HG03432 (cell line): ENCODE results near the gene PFDN5.

Source experiments
- ATAC-seq: cut with Tn5 transposase; IDR thresholded peaks from one replicate; pipeline ENCODE4 v1.9.1; 2021; ENCODE audit warnings: mild to moderate bottlenecking, moderate library complexity; ENCODE audit not compliant: unreplicated experiment

The PFDN5 gene

DNA sequence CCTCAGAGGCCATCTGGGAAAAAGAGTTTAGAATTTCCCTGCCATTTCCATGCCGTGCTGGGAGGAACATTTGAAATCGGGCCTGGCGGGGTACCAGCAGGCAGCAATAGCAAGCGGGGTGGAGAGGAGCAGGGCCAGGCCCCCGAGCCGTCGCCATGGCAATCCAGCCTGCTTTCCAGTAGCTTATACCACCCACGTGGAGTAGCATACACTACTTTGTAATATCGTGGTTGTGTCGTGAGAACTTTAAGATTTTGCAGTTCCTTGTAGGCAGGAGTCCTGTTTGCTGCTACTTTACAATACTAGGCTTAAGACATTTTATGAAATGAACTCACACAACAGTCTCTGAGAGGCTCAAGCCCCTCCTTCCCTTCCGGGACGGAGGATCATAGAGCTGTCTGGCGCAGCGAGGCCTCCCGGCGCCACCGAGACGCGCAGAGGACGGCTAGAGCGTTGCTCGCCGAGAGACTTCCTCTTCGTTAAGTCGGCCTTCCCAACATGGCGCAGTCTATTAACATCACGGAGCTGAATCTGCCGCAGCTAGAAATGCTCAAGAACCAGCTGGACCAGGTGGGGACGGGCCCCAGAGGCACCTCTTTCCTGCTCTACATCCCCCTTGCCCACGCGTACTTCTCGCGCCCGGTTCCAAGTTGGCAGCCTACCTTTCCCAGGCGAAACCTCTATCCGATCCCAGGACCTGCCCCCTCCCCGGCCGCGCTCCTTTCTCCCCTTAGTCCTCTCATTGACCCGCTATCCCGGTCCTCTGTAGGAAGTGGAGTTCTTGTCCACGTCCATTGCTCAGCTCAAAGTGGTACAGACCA lies at the start of gene PFDN5:
Gene PFDN5 (plus strand): TSS at position 473 of the 821 bp plus-strand sequence. CDS start 26 bp downstream, at position 499.
- peak; percentile 81 for ATAC-seq

GRCh38 chr12:53251477-53252348 lies 43.6 kb upstream of the PFDN5 start:
- ATAC-seq = peak; percentile 76

GRCh38 chr12:53252349-53252916 lies 42.9 kb upstream of the PFDN5 start:
- peak; percentile 10 for ATAC-seq

DNA sequence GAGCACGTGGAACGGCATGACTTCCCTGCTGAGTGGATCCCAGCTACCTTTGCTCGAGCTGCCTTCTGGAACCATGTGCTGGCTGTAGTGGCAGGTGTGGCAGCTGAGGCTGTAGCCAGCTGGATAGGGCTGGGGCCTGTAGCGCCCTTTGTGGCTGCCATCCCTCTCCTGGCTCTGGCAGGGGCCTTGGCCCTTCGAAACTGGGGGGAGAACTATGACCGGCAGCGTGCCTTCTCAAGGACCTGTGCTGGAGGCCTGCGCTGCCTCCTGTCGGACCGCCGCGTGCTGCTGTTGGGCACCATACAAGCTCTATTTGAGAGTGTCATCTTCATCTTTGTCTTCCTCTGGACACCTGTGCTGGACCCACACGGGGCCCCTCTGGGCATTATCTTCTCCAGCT lies 42.0 kb upstream of the PFDN5 start:
- ATAC-seq = no peak

GRCh38 chr12:53254816-53255545 lies 40.4 kb upstream of the PFDN5 start:
- no peak for ATAC-seq

DNA sequence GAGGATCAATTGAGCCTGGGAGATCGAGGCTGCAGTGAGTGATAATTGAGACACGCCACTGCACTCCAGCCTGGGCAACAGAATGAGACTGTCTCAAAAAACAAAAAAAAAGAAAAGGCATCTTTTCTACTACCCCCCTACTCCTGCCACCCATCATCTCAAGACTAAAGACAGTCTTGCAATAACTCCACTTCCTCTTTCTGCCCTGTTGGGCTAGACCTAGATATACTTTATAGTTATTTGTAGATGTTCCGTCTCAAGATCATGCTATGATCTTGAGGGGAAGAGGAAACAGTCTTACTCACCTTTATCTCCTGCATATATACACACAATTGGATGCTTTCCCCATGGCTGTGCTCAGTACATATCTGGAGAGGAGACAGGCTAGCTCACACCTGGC lies 39.3 kb upstream of the PFDN5 start:
- no peak for ATAC-seq

DNA sequence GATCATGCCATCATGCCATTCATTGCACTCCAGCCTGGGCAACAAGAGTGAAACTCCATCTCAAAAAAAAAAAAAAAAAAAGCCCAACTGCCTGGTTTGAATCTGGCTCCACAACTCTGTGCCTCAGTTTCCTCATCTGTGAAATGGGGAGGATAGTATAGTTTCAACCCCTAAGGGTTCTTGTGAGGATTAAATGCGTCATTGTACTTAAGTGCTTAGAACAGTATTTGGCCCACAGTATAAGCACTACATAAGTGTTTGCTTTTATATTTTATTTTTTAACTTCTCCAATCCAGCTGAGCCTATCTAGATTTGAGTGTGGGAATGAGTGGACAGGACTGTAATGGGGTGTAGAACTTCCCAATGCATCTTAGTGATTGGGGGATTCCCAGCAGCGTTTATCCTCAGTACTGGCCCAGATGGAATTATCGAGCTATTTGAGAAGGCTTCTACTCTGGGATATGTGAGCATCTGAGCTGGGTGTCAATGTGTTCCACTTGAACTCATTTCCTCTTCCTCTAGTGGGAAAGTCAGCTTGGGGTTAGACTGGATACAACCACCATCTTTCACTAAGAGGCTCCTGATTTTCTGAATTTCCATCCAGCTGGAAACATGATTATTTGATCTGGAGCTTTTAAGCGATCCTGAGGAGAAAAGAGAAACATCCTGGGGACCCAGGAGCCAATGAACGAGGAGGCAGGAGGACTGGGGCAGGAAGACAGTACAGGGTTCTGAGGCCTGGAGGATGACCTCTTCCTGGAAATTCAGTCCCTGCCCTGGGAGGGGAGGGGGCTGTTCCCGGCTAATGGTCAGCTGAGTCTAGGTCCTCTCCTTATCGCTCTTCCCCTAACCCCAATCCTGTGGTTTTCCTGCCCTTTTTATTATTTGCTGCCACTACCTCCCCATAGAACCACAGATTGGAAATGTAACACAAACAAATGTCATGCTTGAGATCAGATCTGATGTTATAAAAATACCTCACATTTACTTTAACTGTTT lies 36.5 kb upstream of the PFDN5 start:
- no peak for ATAC-seq

- no peak for ATAC-seq
Observed at GRCh38 chr12:53259891-53260290, 35.5 kb upstream of the PFDN5 start.

GRCh38 chr12:53265783-53266182 lies 29.6 kb upstream of the PFDN5 start:
- ATAC-seq = no peak

GRCh38 chr12:53267306-53267998 lies 27.9 kb upstream of the PFDN5 start:
- peak; percentile 26 for ATAC-seq

DNA sequence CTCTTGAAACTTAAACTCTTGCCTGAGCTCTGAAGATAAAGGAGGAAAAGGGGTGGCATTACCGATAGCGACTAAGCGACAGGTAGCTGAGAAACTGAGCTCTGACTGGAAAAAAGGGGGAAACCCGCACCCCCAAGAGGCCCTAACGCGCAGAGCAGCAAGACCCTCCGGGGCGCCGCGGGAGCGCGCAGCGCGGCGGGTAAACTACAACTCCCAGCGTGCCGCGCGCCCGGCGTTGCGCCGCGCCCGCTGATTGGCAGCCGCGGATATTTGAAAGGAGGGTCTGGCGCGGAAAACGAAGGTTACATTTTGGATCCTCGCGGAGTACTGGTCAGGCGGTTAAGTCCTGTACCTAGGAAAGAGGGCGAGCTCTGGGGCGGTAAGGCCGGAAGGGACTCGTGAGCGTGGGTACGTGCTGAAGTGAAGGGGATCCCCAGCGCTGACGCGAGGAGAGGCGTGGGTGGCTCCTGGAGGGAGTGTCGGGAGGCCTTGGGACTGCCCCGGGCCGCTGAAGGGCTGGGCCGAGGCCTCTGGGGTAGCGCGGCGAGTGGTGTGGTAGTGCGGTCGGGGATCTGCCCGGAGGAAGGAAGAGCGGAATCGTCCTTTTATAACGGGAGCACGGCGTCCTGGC lies 27.2 kb upstream of the PFDN5 start, which contains the start of gene ESPL1:
Gene ESPL1 (plus strand): TSS at position 301 of the 631 bp plus-strand sequence. CDS start 468 bp downstream, outside the sequence.
- peak; percentile 87 for ATAC-seq

- ATAC-seq = no peak
Observed at GRCh38 chr12:53268630-53269562, 26.4 kb upstream of the PFDN5 start.

GRCh38 chr12:53274445-53274844 lies 20.9 kb upstream of the PFDN5 start:
- ATAC-seq = no peak

- no peak for ATAC-seq
Observed at GRCh38 chr12:53276511-53276910, 18.8 kb upstream of the PFDN5 start.

DNA sequence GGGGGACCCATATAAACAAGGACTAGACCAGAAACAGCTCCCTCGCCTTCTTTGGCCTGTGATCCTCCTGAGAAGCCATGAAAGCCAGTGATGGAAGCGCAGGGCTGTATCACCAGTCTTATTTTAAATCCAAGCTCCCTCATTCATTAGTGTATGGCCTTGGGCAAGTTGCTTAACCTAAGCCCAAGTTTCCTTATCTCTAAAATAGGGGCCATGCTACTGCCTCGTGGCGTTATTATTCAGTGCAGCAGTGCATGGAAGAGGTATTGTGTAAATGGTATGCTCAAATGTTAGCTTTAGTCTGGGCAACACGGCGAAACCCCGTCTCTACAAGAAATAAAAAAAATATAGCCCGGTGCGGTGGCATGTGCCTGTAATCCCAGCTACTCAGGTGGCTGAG lies 17.4 kb upstream of the PFDN5 start:
- ATAC-seq = no peak

GRCh38 chr12:53279283-53279869 lies 16.0 kb upstream of the PFDN5 start:
- ATAC-seq = no peak
